Measurements from ENCODE around the gene NXPH3. TPM values are rescaled to one million over a fixed set of nuclear protein-coding genes. Genes with fewer than 3 reads are reported as not detected.

The NXPH3 gene
- total RNA-seq, 1 experiment from 2014 or later, result not detected

- DNase-seq (ENCODE audit: low read depth), result peak; percentile 34
These were observed 631 bp downstream of the NXPH3 start for GRCh38 chr17:49576088-49576916.

GRCh38 chr17:49576917-49577649 lies 1.4 kb downstream of the NXPH3 start:
- no peak for DNase-seq (ENCODE audit: low read depth)

- no peak for DNase-seq (ENCODE audit: low read depth)
These were observed 1.9 kb downstream of the NXPH3 start for GRCh38 chr17:49577650-49577934.

GRCh38 chr17:49577963-49578362 lies 2.3 kb downstream of the NXPH3 start:
- no peak for DNase-seq (ENCODE audit: low read depth)

- no peak for DNase-seq (ENCODE audit: low read depth)
These were observed 2.7 kb downstream of the NXPH3 start for GRCh38 chr17:49578414-49578813.

GRCh38 chr17:49578952-49579500 lies 3.4 kb downstream of the NXPH3 start:
- no peak for DNase-seq (ENCODE audit: low read depth)

- DNase-seq (ENCODE audit: low read depth), result no peak
These were observed 3.9 kb downstream of the NXPH3 start for GRCh38 chr17:49579522-49579921.

- DNase-seq (ENCODE audit: low read depth), result no peak
These were observed 4.5 kb downstream of the NXPH3 start for GRCh38 chr17:49580055-49580721.

- DNase-seq (ENCODE audit: low read depth), result no peak
These were observed 5.4 kb downstream of the NXPH3 start for GRCh38 chr17:49580981-49581647.

- DNase-seq (ENCODE audit: low read depth), result no peak
These were observed 6.0 kb downstream of the NXPH3 start for GRCh38 chr17:49581648-49581998.

GRCh38 chr17:49582055-49582722 lies 6.5 kb downstream of the NXPH3 start:
- no peak for DNase-seq (ENCODE audit: low read depth)

GRCh38 chr17:49582789-49583188 lies 7.1 kb downstream of the NXPH3 start:
- DNase-seq (ENCODE audit: low read depth), result peak; percentile 34

GRCh38 chr17:49583226-49583625 lies 7.6 kb downstream of the NXPH3 start:
- DNase-seq (ENCODE audit: low read depth), result no peak

- DNase-seq (ENCODE audit: low read depth), result no peak
These were observed 8.2 kb downstream of the NXPH3 start for GRCh38 chr17:49583889-49584288.

- no peak for DNase-seq (ENCODE audit: low read depth)
These were observed 9.9 kb downstream of the NXPH3 start for GRCh38 chr17:49585422-49586027.

- no peak for DNase-seq (ENCODE audit: low read depth)
These were observed 11.8 kb downstream of the NXPH3 start for GRCh38 chr17:49587366-49588073.

GRCh38 chr17:49588312-49588711 lies 12.6 kb downstream of the NXPH3 start:
- DNase-seq (ENCODE audit: low read depth), result no peak

- no peak for DNase-seq (ENCODE audit: low read depth)
These were observed 13.3 kb downstream of the NXPH3 start for GRCh38 chr17:49588726-49589576.

- no peak for DNase-seq (ENCODE audit: low read depth)
These were observed 13.9 kb downstream of the NXPH3 start for GRCh38 chr17:49589577-49589927.

- DNase-seq (ENCODE audit: low read depth), result no peak
These were observed 15.2 kb downstream of the NXPH3 start for GRCh38 chr17:49590874-49591273.

Measured in Daoy (cell line).